ENCODE results near the gene YWHAH. TPM values are rescaled to one million over a fixed set of nuclear protein-coding genes. Genes with fewer than 3 reads are reported as not detected.

YWHAH gene
- total RNA-seq, 1 donor from 2014 or later = 171 TPM

DNA sequence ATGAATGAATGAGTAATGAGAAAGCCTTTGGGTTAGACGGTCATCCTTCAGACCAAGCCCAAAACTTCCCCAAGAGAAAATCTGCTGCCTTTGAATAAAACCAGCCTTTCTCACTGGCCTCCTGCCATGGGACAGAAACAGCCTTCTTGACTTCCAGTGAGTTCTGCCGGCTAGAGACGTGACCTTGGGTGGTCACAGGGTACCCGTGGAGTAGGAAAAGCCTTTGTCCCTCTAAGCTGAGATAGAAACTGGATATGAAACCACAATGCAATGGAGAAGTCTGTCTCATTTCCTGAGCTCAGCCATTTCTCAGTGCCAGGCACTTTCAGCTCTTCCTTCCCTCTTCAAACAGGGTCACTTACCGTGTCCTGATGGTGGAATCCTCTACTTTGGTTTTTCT is 21.2 kb upstream of the YWHAH start:
- Histone ChIP-seq H3K27ac (peak overlapping the region; percentile 32), H3K27me3 (ENCODE audit: low read depth) (no peaks in the 10 kb centered on the region), H3K4me3 (no peak overlapping the region), H3K4me1 (peaks cover 22% of the 10 kb centered on the region), H3K9me3 (no peaks in the 10 kb centered on the region), H3K36me3 (no peaks in the 10 kb centered on the region)
- ATAC-seq = peak; percentile 62 to 75
- DNase-seq = no peak
- TF ChIP-seq, protein P1, sequence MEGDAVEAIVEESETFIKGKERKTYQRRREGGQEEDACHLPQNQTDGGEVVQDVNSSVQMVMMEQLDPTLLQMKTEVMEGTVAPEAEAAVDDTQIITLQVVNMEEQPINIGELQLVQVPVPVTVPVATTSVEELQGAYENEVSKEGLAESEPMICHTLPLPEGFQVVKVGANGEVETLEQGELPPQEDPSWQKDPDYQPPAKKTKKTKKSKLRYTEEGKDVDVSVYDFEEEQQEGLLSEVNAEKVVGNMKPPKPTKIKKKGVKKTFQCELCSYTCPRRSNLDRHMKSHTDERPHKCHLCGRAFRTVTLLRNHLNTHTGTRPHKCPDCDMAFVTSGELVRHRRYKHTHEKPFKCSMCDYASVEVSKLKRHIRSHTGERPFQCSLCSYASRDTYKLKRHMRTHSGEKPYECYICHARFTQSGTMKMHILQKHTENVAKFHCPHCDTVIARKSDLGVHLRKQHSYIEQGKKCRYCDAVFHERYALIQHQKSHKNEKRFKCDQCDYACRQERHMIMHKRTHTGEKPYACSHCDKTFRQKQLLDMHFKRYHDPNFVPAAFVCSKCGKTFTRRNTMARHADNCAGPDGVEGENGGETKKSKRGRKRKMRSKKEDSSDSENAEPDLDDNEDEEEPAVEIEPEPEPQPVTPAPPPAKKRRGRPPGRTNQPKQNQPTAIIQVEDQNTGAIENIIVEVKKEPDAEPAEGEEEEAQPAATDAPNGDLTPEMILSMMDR (IDR thresholded peaks at IDR 0.05) = no peak
- intact Hi-C loops (cut with DNase I) = no loop called here

DNA sequence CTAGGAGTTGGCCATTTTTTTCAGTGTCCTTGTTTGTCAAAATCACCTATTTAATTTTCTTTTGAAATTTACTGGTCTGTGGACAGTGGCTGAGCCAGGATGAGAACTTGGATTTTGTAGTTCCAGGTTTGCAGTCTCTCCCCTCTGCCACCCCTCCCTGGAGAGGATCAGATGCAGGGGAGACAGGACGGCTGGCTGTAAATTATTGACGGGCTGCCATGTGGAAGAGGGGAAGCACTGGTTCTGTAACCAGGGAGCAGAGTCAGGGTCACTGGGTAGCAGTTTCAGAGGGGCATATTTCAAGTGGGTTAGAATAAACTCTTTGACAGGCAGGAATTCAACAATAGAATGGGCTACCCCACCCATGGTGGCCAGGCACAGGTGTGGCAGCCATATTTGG is 20.6 kb upstream of the YWHAH start:
- no peaks in the 10 kb centered on the region for H3K27me3 ChIP-seq (ENCODE audit: low read depth)
- H3K36me3 ChIP-seq = no peaks in the 10 kb centered on the region
- H3K27ac ChIP-seq = peak overlapping the region; percentile 32
- DNase-seq (no peak), ATAC-seq (no peak)
- TF ChIP-seq, protein P1 (IDR thresholded peaks at IDR 0.05) = no peak
- intact Hi-C loops (cut with DNase I) = no loop called here
- H3K9me3 ChIP-seq = no peaks in the 10 kb centered on the region
- peaks cover 20% of the 10 kb centered on the region for H3K4me1 ChIP-seq
- no peak overlapping the region for H3K4me3 ChIP-seq

DNA sequence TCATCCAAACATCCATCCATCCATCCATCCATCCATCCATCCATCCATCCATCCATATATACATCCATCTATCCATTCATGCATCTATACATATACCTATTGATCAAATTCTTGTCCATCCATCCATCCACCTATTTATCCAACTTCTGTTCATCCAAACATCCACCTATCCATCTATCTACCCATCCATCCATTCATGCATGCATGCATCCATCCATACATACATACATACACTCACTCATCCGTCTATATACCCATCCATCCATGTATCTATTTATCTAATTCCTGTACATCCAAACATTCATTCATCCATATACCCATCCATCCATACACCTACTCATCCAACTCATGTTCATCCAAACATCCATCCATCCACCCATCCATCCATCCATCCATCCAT is 19.3 kb upstream of the YWHAH start:
- Histone ChIP-seq H3K36me3 (no peaks in the 10 kb centered on the region), H3K4me3 (no peak overlapping the region), H3K27me3 (ENCODE audit: low read depth) (no peaks in the 10 kb centered on the region), H3K9me3 (no peaks in the 10 kb centered on the region), H3K4me1 (peaks cover 16% of the 10 kb centered on the region), H3K27ac (no peak overlapping the region)
- TF ChIP-seq, protein P1 (IDR thresholded peaks at IDR 0.05) = no peak
- ATAC-seq (no peak), DNase-seq (no peak)
- intact Hi-C loops (cut with DNase I) = no loop called here

DNA sequence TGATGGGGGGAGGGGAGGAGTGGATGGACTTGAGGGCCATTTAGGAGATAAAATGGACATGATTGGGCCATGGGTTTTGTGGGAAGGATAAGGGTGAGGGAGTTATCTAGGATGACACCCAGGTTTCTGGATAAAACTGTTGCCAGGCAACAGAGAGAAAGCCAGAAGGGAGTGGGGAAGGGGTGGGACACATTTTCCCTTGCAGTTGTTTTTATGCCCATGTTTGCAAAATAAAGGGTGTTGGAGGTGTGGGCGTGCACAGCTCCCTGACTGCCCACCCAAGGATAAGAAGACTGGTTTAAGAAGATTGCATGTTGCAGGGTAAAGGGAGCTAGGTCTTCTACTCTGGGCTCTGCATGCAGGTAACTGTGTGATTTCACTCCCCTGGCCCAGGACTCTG is 18.3 kb upstream of the YWHAH start:
- TF ChIP-seq, protein P1 (IDR thresholded peaks at IDR 0.05) = no peak
- H3K27me3 ChIP-seq (ENCODE audit: low read depth) = no peaks in the 10 kb centered on the region
- H3K27ac ChIP-seq = no peak overlapping the region
- no peaks in the 10 kb centered on the region for H3K9me3 ChIP-seq
- H3K36me3 ChIP-seq = no peaks in the 10 kb centered on the region
- H3K4me1 ChIP-seq = peaks cover 16% of the 10 kb centered on the region
- H3K4me3 ChIP-seq = no peak overlapping the region
- DNase-seq = no peak
- ATAC-seq = no peak
- intact Hi-C loops (cut with DNase I) = no loop called here

DNA sequence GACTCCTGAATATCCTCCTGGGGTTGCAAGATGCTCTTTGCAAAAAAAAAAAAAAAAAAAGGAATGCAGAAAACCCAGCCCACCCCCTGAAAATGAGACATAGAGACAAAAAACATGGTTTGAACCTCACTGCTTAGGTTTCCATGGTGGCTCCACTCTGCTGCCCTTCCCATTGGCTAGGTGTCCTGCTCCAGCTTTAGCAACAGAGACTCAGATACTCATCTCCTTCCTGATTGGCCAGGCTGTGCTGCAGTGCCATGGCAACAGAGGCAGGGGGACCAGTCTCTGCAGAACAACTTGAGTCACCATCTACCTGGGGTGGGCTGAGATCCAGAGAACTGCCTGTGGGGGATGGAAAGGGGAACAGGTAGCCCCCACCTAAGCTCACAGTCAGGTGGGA is 17.4 kb upstream of the YWHAH start:
- ATAC-seq (no peak), DNase-seq (no peak)
- Histone ChIP-seq H3K27me3 (ENCODE audit: low read depth) (no peaks in the 10 kb centered on the region), H3K27ac (no peak overlapping the region), H3K36me3 (no peaks in the 10 kb centered on the region), H3K4me1 (peaks cover 9% of the 10 kb centered on the region), H3K9me3 (no peaks in the 10 kb centered on the region), H3K4me3 (no peak overlapping the region)
- intact Hi-C loops (cut with DNase I) = no loop called here
- TF ChIP-seq, protein P1 (IDR thresholded peaks at IDR 0.05) = no peak

DNA sequence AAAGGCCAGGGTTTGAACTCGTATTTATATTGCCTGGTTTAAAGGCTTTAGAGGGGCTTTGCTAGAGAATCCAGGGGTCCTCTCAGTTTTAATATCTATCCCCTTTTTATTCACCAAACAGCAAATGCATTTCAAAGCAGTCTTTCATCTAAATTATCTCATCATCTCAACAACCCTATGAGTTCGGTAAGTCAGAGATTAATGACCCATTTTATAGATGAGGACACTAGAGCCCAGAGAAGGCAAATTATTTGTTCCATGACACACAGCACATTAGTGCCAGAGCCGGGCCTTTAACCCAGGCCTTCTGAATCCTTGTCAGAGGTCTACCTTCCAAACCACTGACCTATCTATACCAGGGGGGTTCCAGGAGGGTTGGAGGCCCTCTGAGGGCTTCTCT is 16.8 kb upstream of the YWHAH start:
- intact Hi-C loops (cut with DNase I) = no loop called here
- DNase-seq = no peak
- H3K4me3 ChIP-seq = no peak overlapping the region
- peaks cover 3% of the 10 kb centered on the region for H3K4me1 ChIP-seq
- no peak for ATAC-seq
- no peaks in the 10 kb centered on the region for H3K27me3 ChIP-seq (ENCODE audit: low read depth)
- H3K27ac ChIP-seq = no peak overlapping the region
- no peaks in the 10 kb centered on the region for H3K36me3 ChIP-seq
- TF ChIP-seq, protein P1 (IDR thresholded peaks at IDR 0.05) = no peak
- H3K9me3 ChIP-seq = no peaks in the 10 kb centered on the region

Data from lower lobe of right lung (tissue), 2 donors.